GM18511 (cell line): ENCODE measurements around the gene DCTN5.
A peak's percentile ranks its signal among the peaks of the same experiment; 100 is the strongest.

Experiments used
- ATAC-seq: cut with Tn5 transposase; IDR thresholded peaks from one replicate; pipeline ENCODE4 v1.9.1; 2021; ENCODE audit warnings: mild to moderate bottlenecking, moderate library complexity; ENCODE audit not compliant: unreplicated experiment

The DCTN5 gene

DNA sequence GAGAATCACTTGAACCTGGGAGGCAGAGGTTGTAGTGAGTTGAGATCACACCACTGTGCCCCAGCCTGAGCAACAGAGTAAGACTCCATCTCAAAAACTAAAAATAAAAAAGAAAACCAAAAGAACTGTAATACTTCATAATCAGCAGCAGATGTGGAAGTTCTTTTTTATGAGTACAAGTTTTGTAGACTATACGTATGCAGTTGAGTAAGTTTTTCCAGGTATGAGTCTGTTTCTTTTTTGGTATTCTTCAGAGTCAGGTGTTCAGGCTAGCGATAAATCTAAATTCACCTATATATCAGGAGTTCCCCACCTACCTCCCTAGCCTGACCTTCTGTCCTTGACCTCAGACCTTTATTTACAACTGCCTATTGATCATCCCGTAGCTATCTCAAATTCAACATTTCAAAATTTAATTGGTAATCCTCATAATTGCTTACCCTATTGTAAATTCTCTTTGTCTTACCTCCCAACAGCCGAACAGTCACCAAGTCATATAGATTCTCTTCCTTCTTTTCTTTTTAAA is 10.7 kb downstream of the DCTN5 start:
- no peak for ATAC-seq

DNA sequence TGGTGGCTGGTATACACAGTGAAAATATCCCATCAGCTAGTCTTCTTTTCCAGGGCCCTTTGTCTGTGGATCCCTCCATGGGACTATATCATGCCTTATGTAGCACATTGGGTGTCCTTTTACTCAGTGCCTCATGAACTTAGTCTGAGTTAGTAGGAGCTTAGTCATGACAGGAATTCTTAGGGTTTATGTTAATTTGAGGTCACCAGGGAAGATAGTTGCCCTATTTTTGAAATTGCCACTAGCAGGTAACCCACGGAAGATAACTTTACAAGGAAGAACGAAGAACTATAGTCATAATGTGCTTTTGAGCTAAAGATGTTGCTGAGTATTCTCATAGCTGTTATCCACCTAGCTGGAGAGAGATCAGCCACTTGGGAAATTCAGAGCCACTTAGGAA is 22.7 kb downstream of the DCTN5 start:
- ATAC-seq = no peak

DNA sequence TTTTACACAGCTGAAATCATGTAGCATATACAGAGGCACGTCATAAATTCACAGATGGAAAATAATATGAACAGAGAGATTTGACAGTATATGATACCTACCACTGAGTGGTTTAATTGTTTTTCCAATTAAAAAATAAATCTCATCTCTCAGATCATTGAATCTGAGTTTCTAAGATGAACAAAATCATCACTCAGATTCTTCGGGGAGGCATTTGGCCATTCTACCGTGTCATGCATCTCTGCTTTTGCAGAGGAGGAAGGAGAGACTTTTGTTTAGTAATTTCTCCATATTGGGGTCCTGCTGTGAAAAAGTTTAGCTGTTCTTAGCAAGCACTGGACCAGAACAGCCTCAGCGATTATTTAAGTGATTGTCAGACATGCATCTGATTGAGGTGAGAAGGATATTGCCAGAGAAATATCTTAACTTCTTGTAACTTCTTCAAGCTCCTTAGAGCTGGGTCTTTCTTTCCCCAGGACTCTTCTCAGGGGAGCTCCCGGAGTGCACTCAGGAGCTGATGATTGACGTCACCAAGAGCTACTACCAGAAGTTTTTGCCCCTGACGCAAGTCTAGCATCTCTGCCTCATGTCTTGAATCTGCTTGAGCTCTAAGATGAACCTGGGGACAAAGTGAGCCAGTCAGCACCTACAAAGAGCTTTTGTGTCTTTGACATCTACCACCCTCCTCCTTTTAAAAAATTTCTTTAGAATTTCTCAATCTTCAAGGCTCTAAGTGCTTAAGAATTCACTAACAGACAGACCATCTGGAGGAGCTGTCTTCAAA is 25.5 kb downstream of the DCTN5 start:
- no peak for ATAC-seq

DNA sequence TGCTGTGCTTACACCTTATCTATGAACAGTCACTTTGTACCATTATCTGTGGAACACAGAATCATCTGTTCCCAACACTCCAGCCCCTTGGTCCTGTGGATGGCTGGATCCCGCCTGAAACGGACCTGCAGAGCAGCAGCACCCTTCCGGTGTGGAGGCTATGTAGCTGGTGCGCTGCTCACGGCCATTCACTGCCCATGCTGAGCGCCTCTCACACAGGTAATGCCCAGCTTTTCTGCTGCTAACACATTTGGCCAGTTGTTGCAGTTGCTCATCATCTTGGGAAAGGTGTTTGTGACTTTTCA is 26.0 kb downstream of the DCTN5 start:
- no peak for ATAC-seq

DNA sequence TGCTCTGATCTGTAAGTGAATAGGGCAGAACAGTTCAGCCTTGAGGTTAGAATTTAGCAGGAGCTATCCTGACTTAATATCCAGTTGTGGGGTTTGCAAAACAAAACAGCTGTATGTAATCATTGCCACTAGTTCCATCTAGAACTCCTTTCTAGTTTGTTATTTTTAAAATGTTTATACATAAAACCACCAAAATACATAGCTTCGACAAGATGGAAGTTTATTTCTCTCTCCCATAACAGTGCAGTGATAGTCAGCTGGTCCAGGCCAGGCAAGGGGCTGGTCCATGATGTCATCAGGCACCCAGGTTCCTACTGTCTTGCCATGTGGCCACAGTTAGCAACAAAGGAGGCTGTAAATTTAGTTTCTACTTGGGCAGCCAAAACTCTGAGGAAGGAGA is 27.0 kb downstream of the DCTN5 start:
- no peak for ATAC-seq

DNA sequence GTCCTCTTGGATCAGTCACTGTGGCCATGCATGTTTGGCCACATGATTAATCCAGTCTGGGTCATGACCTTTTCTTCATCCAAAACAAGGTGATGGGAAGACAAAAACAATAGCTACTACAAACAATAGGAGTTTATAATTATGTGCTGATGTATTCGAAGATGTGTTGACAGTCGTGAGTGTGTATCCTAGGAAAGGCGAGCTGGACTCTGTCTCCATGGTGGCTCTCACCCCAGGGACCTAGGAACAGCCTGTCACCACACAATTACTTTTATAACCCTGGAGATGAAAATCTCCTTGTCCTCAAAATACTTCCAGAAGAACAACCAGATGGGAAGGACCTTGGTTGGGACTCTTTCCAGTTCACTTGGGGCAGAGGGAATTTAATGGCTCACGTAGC is 27.6 kb downstream of the DCTN5 start:
- no peak for ATAC-seq

DNA sequence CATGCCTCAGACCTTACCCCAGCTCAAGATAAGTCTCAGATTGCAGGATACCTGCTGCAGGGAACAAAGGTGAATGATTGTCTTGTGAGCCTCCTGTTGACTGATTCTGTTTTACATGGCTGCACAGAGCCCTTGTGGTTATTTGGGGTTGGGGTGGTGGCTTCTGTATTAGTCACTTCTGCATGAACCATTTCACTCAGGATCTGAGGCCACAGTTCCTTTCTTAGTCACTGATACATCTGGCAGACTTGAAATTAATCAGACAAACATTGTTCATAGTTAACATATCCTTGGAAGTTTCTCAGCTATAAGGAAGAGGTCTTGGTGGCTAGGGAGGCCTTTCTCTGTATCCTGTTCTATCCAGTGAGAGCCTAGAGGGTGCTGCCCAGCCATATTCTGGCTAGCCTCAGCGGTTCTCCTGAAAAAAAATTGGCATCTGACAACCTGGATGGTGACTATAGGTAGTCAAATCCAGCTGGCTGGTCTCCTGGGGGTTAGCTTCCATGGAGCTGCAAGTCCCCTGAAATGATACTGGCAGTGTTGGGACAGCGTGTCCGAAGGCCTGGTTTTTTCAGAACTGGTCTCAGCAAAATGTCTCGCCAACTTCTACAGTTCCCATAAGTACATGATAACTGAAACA is 29.0 kb downstream of the DCTN5 start:
- ATAC-seq = peak; percentile 99

DNA sequence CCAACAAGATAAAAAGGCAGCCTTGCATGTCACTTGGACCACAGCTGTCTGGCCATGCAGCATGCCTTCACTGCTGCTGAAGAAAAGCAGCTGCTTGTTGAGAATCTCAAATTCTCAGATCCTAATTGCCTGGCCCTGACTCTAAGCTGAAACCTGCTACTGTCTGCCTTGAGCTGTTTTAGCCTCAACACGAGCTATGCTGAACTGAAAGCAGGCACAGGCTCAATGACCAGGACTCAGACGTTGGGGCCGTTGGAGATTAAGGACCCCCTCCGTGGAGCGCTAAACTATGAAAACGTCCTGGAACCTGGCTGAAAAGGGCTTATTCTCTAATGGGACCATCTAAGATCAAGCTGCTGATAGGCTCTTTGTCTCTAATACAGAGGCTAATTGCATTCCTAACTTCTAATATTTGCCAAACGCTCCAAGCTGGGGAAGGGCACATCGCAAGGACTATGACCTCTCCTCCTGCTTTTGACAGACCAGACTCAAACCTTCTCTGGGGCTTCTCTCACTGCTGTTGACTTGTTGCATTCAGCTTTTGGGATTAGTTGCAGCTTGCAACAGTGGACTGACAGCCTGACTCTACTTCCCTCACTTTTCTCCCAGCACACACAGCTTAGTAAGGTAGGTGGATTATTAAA is 32.8 kb downstream of the DCTN5 start:
- ATAC-seq = no peak

DNA sequence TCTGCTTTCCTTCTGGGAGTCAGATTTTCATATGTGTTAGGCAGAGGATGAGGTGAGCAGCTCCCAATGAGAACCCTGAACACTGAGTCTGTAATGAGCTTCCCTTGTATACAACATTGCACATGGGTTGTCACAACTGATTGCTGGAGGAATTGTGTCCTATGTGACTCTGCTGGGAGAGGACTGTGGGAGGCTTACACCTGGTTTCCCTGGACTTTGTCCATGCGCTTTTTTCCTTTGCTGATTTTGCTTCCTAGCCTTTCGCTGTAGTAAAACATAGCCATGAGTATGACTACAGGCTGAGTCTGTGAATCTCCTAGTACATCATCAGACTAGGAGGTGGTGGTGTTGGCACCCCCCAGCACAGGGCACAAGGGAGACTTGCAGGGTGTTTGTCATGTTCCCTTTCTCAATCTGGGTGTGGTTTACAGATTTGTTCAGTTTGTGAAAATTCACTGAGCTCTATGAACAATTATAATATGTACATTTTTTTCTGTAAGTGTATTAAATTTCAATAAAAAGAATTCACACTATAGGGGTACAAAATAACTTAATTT is 35.7 kb downstream of the DCTN5 start:
- ATAC-seq = no peak

DNA sequence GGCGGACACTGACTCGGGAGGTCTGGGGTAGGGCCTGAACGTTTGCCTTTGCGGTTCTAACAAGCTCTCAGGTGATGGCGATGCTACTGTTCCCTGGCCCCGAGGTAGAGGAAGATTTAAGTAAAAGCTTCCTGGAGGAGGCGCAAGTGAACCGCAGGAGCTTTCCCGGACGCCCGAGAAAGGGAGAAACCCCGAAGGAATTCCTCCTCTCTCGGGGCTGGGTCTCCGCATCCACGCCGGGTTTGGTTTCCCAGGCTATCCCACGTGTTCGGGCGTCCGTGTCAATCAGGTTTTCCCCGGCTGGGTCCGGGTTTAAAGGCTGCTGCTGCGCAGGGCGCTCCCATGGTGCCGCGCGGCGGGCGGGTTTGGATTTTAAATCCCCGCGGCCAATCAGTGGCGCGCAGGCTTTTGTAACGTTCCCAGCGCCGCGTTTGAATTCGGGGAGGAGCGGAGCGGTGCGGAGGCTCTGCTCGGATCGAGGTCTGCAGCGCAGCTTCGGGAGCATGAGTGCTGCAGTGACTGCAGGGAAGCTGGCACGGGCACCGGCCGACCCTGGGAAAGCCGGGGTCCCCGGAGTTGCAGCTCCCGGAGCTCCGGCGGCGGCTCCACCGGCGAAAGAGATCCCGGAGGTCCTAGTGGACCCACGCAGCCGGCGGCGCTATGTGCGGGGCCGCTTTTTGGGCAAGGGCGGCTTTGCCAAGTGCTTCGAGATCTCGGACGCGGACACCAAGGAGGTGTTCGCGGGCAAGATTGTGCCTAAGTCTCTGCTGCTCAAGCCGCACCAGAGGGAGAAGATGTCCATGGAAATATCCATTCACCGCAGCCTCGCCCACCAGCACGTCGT is 37.4 kb downstream of the DCTN5 start, which contains the start of gene PLK1:
Gene PLK1, plus strand, starts transcription at position 460 of the 844 bp plus-strand sequence. Its CDS starts 44 bp downstream, at position 504.
- ATAC-seq = peak; percentile 93

DNA sequence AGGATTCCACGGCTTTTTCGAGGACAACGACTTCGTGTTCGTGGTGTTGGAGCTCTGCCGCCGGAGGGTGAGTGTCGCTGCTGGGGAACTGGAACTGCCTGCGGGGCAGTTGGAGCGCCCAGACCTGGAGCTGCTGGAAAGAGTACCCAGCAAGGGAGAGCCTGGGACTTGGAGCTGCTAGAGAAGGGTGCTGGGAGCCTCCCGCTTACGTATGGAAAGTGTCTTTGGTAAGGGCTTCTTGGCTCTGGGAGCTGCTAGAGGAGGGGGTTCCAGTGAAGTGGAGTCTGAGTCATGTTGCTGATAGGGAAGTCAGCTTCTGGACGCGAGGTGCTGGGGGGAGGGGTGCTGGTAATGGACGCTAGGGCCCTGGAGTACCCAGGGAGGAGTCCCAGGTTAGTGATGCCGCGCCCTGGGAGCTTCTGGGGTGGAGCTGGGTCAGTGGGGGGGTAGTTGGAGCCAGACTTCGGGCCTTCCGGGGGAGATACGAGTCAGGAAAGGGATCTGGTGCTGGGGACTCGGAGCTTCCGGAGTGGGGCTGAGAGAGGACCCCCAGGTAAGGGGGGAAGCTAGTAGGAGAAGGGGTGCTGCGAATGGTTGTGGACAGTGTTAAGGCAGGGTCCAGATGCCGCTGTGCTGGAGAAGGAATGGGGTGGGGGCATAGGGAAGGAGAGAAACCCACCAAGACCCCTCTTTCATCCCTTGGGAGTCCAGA is 38.2 kb downstream of the DCTN5 start:
- no peak for ATAC-seq

DNA sequence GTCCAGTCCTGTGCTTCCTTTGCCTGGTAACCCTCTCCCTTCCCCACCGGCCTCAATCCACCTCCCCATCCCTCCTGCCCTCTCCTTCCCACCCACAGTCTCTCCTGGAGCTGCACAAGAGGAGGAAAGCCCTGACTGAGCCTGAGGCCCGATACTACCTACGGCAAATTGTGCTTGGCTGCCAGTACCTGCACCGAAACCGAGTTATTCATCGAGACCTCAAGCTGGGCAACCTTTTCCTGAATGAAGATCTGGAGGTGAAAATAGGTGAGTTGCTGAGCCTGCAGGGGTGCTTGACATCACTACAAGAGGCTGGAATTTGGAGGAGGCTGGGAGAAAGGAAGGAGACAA is 38.7 kb downstream of the DCTN5 start:
- ATAC-seq = no peak

DNA sequence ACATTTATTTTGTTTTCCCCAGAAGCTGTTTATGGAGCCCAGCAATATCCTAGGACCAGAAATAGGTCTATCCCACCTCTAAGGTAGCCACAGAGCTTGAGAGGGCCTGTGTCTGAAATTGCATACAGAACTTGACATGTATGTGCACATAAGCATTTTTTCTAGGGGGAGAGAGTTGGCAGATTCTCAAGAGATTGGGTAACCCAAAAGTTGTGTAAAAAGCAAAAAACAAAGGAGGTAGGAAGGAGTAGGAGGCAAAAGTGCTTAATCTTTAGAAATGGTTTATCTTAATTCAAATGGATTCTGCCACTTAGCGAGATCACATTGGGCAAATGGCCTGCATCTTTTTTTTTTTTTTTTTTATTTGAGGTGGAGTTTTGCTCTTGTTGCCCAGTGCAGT is 40.9 kb downstream of the DCTN5 start:
- ATAC-seq = no peak

DNA sequence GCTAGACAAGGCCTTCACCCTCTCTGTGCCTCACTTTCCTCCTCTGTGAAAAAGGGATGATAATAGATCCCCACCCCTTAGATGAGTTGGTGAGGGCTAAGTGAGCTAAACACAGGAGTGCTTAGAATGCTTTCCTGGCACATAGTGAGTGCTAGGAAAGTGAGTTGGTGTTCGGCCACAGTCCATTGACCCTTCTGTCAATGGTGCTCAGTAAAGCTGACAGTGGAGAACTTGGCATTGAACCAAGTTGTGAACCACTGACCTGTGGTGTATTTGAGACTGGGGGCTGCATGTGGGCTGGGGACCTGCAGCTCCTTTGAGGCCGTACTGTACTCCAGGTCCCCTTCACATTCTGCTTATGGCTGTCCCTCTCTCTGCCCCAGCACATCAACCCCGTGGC is 42.2 kb downstream of the DCTN5 start:
- no peak for ATAC-seq

DNA sequence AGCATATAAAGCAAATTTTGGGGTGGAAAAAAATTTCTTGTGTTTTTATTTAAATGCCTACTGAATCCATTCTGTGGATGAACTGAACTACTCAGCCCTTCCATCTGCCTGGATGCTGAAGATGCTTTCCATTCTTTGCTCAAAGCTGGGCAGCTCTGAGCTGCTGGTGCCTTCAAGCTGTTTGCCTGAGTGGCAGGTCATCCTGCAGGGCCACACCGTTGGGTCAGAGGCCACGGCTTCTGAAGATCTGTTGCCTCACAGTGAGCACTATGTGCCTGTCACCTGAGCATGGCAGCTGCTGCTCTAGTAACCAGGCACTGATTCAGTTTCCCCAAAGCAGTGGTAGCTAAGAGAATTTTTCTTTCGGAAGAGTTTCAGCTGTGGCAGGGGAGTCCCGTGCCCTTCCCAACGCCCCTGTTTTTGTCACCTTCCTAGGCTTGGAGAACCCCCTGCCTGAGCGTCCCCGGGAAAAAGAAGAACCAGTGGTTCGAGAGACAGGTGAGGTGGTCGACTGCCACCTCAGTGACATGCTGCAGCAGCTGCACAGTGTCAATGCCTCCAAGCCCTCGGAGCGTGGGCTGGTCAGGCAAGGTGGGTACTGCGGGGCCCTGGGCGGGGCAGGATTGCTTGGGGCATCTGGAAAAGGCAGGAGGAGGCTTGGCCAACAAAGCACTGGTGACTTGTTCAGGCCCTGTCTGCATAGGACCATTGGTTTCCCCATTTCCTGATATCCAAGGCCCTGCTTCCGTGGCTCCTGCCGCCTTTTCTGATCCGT is 46.0 kb downstream of the DCTN5 start:
- no peak for ATAC-seq

DNA sequence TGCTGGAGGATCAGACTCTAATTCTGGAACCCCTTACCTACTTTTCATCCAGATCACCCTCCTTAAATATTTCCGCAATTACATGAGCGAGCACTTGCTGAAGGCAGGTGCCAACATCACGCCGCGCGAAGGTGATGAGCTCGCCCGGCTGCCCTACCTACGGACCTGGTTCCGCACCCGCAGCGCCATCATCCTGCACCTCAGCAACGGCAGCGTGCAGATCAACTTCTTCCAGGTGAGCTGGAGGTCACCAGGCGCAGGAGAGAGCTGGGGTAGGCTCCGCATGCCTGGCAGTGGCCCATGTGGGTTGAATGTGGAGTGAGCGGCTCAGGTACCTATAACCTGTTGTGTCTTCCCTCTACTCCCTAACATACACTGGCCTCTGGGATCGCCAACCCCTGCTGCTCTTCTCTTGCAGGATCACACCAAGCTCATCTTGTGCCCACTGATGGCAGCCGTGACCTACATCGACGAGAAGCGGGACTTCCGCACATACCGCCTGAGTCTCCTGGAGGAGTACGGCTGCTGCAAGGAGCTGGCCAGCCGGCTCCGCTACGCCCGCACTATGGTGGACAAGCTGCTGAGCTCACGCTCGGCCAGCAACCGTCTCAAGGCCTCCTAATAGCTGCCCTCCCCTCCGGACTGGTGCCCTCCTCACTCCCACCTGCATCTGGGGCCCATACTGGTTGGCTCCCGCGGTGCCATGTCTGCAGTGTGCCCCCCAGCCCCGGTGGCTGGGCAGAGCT is 48.3 kb downstream of the DCTN5 start:
- ATAC-seq = no peak

DNA sequence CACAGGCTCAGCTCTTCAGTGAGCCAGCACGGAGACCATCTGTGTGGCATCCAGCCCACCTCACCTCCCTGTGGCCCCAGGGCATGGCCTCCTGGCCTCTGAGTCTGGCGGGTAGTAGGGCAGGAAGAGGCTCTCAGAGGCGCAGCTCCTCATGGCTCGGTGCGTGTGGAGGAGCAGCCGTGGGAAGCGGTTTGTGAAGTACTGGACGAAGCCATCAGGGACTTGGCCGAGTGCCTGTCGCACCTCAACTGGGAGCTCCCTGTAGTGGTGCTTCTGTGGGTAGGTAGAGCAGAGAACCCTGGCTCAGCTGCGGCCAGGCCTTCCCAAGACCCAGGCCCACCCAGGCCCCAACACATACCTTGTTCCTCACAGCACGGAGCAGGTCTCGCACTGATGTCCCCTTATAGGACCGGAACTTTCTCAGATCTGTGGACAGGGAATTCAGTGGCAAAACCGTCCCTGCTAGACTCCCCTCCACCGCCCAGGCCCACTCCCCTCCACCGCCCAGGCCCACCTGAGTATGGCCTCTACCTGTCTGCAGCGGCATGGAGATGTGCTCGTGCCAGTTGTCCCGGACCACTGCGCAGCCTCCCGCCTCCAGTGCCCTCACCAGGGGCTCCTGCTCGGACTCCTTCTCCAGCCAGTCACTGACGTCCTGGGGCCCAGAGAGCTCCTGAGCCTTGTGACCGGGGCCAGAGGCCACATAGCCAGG is 49.7 kb downstream of the DCTN5 start:
- ATAC-seq = no peak

DNA sequence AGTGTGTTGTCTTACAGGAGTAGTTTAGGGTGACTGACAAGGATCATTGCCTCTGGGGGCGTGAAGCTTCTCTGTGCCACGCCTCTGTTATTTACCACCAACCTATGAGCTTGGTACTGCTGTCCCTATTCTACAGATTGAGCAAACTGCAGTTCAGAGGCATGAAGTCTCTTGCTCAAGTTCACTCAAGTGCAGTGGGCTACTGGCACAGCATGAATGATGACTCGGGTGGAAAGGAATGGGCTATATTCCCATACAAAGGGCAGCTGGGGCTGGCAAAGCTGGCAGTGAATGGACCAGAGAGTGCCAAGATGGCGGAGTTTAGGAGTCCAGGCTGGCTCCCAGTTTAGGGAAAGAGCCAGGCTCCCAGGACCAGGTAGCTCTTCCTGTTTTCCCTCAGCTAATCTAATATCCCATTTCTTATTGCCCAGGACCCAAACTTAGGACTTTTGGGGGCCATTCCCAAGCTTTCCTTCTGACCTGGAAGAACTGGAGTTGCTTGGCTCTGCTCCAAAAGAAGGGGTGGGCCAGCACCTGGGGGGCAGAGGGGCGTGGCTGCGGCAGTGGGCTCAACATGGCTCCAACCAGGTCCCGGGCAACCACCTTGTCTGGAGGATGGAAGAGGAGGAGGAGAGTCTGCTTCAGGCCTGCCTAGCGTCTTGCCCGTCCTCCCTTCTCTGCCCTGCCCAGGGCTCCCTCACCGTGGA is 50.4 kb downstream of the DCTN5 start:
- ATAC-seq = no peak
